HG02885 (cell line): ENCODE measurements around the gene TTC13.

Source experiments
- ATAC-seq: cut with Tn5 transposase; IDR thresholded peaks from one replicate; pipeline ENCODE4 v1.9.1; 2021; ENCODE audit warnings: mild to moderate bottlenecking; ENCODE audit not compliant: unreplicated experiment, poor library complexity

Gene TTC13

DNA sequence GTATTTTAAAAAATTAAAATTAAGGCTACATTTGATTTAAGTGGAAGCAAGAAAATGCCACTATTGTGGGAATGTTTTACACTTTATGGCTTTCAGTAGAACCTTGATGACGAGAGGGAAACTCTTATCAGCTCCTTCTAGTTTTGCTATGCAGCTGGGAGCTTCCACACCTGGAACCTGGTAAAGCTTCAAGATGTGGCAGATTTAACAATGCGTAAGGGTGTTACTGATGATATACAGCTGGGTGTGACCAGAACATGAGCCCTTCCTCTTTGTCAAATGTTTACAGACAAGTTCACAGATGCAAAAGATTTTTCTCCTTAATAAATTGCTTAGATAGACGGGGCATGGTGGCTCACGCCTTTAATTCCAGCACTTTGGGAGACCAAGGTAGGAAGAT, 20.3 kb downstream of the TTC13 start:
- no peak for ATAC-seq

- ATAC-seq: peak; percentile 93
These were observed 21.1 kb downstream of the TTC13 start for GRCh38 chr1:230957580-230957989.

DNA sequence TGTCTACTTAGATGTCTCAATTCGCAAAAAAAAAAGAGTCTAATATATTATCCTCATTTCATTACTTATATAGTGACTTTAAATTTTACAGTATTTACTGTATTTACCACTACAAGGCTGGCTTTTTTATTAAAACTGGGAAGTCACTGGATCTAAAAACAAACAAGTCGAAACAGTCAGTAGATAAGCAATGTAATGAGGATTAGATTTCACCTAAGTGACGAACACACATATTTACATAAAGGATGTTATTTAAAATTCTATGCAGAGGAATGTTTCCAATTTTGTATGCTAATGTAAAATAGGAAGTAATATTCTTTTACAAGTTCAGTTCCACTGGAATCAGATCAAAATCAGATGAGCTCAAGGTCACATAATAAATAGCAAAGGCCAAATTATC, 28.3 kb downstream of the TTC13 start:
- no peak for ATAC-seq

DNA sequence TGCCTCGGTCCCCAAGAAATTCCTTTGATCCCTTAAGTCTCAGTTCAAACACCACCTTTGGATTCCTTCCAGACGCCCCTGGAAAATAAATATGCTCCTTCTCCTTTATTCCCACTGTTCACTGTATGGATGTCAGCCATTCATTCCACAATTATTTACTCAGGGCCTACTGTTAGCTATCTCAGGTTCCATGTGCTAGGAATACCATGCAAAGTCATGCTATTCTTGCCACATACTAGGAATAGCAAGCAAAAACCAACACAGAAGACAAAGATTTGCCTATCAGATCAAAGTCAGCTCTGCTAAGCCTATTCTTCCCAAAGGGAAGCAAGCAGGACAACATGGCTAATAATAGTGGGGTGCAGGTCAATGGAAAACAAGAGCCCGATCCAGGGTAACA, 29.8 kb downstream of the TTC13 start:
- no peak for ATAC-seq

DNA sequence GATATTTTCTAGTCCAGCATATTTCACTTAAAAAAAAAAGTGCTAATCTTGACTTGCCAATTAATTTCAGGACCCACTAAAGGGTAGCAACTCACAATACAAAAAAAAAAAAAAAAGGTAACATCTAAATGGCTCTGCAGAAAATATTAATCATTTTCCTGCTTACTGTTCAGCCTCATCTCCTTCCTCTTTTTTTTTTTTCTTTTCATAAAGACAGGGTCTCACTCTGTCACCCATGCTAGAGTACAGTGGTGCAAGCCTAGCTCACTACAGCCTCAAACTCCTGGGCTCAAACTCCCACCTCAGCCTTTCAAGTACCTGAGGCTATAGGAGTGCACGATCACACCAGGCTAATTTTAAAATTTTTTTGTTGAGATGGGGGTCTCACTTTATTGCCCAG, 30.4 kb downstream of the TTC13 start:
- no peak for ATAC-seq

GRCh38 chr1:230943048-230943593, 35.5 kb downstream of the TTC13 start:
- no peak for ATAC-seq

- ATAC-seq: no peak
These were observed 37.8 kb downstream of the TTC13 start for GRCh38 chr1:230940848-230941247.

DNA sequence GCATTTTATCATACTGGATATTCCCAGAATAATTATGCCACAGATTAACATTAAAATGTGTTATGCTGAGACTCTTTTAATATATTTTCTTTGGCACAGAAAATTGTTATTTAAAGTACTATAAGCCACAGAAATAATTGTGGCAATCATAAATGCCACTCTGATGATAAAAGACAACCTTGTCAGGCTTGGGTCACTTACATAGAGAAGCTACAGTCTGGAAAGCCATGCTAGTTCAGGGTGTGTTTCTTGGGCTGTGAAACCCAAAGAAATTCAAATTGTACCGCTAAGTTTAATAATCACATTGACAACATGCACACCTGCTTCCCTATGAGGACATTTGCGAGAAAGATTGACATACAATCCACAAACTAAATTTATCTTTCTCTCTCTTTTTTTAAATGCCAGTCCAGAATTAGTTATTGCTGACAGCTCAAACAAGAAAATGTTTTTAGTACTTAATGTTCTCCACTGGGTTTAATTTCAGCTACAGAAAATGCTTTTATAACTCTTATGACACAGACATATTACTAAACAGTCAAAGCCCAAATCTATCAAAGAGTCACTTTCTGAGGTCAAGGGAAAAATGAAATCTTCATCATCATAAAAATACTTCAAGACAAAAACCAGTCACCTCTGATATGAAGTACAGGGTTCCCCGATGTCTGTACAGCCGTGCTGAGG, 38.7 kb downstream of the TTC13 start:
- no peak for ATAC-seq

DNA sequence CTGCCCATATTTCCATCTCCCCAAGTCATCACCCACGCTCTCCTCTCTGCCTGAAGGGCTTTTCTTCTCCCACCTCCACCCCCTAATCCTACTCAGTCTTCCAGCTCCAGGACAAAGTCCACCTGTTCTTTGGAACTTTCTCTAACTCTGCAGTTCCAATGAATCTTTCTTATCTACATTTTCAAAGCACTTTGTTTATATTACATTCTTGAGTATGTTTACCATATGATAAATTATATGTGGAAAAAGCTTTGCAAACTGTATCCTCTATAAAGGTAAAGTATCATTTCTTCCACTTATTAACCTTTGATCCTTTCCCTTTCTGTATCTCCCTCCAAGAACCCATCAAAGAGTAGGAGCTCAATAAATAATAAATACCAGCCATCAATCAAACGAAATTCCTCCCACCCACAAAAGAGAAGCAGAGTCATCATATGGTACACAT, 39.7 kb downstream of the TTC13 start:
- no peak for ATAC-seq

GRCh38 chr1:230937371-230937770, 41.3 kb downstream of the TTC13 start:
- ATAC-seq: no peak

- ATAC-seq: no peak
These were observed 42.2 kb downstream of the TTC13 start for GRCh38 chr1:230936475-230936874.

- ATAC-seq: no peak
These were observed 42.8 kb downstream of the TTC13 start for GRCh38 chr1:230935852-230936251.

GRCh38 chr1:230930986-230931385, 47.7 kb downstream of the TTC13 start:
- ATAC-seq: no peak

GRCh38 chr1:230926182-230926581, 52.5 kb downstream of the TTC13 start:
- ATAC-seq: no peak

DNA sequence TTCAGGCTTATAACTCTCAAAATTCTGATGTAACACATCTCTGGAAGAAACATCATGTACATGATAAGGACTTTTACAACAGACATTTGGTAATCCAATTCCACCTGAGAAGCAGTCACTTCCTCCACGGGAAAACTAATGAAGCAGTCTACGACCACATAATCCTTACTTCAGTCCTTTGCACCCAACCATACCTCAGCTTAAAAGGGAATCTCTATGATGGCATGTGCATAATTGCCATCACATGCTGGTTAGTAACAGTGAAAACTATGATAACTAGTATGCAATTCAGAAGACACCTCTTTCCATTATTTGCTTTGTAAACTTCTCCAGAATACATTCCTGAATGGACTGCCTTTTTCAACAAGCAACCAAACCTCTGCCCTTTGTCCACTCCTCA, 53.1 kb downstream of the TTC13 start:
- ATAC-seq: no peak

GRCh38 chr1:230923176-230923575, 55.5 kb downstream of the TTC13 start:
- no peak for ATAC-seq

- ATAC-seq: no peak
These were observed 56.0 kb downstream of the TTC13 start for GRCh38 chr1:230922620-230923019.

- no peak for ATAC-seq
These were observed 59.5 kb downstream of the TTC13 start for GRCh38 chr1:230919207-230919606.

DNA sequence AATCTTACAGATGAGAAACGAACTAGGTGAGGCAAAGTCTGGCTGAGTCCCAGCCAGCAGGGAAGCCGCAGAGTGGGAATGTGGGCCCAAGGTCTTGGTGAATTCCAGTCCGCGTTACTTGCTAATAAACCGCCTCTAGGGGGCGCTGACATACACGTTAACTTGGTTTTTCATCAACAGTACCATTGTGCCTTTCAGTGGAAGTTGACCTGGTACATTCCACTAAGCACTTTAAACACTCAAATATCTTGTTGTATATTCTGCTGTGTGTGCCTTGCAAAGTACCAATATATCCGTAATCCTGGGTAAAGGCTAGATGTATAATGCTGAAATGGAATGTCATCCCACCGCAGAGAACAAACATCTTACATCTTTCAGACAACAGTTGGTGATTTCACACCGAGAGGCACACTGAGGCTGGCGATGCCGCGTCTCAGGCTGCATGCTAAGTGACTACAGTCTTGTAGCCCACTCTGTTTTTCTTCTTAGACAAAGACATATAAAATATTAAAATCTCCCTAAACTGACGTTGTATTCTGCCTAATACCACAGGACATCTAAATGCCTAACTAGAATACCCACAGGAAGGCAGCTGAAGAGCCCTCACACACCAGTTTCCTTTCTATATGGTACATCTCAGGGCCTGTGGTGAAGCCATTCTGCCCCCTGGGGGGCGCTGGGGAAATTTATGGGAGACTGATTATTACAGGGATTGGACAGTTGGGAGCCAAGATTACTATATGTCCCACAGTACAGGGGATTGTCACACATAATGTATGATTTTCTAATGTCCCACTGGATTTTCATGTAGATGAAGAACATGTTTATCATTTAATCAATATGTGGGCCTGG, 61.2 kb downstream of the TTC13 start:
- peak; percentile 72 for ATAC-seq

- ATAC-seq: no peak
These were observed 61.9 kb downstream of the TTC13 start for GRCh38 chr1:230916587-230917283.

- ATAC-seq: no peak
These were observed 63.6 kb downstream of the TTC13 start for GRCh38 chr1:230915078-230915477.
